Activated CD4-positive, alpha-beta T cell treated with anti-CD3 and anti-CD28 coated beads, Interleukin-2, amount 50 U/mL, for 4 hours (primary cell): ENCODE results near the gene GPHB5.
"Not testable (repeated sequence)": the region's sequence is repeated elsewhere in the genome, so short reads cannot be mapped to it uniquely, and the experiment has no call there.

Experiments used
- DNase-seq, 2 experiments: peaks; one replicate each; pipeline ENCODE4 v3.0.0-alpha.2; 2020

Gene GPHB5

GRCh38 chr14:63292805-63293204 is 25.9 kb downstream of the GPHB5 start:
- no peak for DNase-seq

GRCh38 chr14:63290741-63291430 is 27.8 kb downstream of the GPHB5 start:
- no peak for DNase-seq

GRCh38 chr14:63288853-63289252 is 29.9 kb downstream of the GPHB5 start:
- no peak for DNase-seq

DNA sequence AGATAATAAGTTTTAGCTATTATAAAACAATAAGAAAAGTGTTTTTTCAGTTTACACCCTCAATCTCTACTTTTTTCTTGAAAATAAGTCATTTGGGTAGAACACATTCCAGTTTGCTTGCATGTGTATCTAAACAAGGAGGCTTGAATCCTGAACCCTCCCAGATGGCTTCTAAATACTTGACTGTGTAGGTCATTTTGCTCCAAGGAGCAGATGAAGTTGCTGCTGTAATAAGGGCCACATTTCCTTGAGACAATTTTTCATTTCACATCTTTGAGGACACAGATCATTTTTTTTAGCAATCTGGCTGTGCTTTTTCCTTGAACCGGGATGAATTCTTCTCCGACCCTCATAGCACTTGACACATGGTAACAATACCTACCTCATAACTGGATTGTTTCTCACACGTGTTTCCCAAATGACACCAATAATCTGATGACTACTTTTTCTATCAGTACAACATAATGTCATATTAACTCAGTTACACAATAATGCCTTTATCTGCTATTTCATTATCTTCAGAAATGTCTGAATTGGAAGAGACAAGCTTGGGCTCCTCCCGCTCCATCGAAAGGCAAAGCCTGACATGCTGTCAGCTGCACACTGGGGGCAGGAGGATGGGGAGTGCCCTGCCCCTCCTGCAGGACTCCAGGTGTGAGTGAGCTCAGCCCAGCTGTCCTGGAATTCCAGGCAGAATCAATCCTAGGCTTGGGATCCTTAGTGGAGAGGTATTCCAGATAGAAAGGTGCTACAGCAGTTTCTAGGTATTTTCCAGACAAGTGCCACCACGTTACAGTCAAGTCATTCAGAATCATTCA is 30.9 kb downstream of the GPHB5 start:
- no peak for DNase-seq

DNA sequence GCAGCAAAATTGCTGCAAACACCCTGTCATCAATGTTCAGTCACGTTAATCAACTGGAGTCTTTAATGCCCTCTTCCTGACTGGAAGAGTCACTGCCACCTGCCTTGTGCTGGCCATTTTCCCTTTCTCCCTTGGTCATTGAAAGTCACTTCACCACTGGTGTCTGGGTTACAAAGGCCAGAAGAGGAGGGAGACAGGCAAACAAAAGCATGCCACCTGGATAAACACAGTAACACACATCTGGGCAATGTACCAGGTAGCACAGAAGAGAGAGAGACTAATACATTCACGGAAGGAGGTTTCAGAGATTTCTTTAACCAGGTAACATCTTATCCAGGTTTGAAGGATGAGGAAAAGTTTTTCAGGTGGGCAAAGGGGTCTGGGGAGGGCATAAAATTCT is 32.7 kb downstream of the GPHB5 start:
- no peak for DNase-seq

DNA sequence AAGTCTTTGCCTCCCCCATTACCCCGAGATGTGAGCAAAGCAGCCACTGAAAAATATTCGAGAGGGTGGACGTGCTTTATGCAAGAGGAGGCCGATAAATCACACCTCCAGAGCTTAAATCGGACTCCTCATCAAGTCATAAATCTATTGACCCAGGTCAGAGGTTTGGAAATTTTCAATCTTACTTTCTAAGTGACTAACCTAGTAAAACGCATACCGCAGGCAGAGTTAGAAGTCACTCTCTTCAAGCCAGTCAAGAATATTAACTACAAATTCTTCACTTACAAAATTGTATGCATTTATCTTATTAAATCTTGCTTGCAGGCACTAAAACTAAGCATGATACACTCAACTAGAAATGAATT is 34.9 kb downstream of the GPHB5 start:
- DNase-seq = no peak

DNA sequence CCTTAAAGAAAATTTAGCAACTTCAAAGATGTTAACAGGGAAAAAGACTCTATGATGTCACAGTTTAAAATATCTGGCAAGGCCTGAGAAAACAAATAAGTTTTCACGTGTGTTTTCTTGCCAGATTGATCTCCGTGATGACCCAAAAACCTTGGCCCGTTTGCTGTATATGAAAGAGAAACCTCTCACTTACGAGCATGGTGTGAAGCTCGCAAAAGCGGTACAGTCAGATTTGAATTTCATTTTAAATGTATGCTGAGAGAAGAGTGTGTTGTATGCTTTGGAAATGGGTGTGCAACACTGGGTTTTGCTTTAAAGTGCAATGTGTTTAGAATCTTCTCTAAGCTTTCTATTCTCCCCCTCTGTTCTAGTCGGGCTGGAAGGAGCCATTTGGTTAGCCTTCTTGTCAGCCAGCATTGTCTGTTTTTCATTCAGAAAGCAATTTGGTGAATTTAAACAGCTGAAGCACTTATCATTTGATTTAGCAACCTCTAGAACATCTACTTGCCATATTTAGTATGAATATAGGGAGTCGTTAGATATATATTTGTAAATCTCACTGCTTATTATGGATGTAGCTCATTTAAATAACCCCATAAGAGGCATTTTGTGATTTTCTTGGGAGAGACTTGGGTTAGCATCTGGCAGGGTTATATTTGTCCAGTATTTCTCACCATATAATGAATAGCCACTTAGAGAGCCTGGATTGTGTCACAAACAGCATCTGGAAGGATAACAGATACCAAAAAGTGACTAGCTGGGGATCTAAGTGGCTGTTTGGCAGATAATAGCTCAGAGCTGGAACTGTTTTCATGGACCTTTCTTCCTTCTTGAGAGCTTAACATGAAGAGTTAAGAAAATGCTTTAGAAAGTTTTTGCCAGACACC is 35.5 kb downstream of the GPHB5 start:
- no peak for DNase-seq

DNA sequence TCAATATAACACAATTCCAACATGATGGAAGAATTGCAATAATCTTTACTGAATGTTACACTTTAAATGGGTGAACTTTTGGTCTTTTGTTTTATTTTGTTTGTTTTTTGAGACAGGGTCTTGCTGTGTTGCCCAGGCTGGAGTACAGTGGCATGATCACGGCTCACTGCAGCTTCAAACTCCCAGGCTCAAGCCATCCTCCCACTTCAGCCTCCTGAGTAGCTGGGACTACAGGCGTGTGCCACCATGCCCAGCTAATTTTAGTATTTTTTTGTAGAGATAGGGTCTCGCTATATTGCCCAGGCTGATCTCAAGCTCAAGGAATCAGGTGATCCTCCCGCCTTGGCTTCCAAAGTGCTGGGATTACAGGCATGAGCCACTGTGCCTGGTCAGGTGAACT is 38.8 kb downstream of the GPHB5 start:
- not testable (repeated sequence) for DNase-seq

GRCh38 chr14:63277591-63278183 is 41.0 kb downstream of the GPHB5 start:
- DNase-seq = no peak

- DNase-seq = no peak
These were observed 42.0 kb downstream of the GPHB5 start for GRCh38 chr14:63276492-63277342.

DNA sequence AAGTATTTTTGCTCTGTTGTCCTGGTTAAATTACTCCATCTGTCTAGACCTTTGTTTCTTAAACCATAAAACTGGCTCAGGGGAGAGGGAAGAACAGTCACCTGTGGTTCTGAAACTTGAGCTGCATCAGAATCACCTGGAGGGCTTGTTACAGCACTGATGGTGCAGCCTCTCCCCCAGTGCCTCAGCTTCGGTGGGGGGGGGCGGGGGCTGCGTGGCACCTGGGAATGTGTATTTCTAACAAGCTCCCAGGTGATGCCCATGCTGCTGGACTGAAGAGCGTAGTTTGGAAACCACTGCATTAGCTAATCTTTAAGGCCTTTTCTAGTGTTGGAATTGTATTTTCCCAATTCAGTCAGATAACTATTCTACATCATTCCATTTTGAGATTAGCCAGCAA is 42.7 kb downstream of the GPHB5 start:
- no peak for DNase-seq

DNA sequence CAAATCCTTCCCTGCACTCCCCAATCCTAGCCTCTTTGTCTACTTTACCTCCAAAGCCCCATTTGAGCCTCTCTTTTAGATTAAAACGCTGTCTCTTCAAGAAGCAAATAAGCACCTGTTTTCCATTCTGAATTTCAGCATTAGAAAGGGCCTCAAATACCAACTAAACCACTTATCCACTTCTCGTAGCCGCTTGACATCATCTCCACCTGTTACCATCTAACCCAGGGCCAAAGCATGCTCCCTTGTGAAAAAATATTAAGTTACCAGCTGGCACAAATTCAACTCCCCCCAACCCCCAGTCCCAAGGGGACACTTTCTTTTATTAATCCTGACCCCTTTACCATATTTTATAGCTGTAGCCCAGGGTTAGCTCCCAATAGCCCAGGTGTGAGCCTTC is 43.1 kb downstream of the GPHB5 start:
- no peak for DNase-seq

DNA sequence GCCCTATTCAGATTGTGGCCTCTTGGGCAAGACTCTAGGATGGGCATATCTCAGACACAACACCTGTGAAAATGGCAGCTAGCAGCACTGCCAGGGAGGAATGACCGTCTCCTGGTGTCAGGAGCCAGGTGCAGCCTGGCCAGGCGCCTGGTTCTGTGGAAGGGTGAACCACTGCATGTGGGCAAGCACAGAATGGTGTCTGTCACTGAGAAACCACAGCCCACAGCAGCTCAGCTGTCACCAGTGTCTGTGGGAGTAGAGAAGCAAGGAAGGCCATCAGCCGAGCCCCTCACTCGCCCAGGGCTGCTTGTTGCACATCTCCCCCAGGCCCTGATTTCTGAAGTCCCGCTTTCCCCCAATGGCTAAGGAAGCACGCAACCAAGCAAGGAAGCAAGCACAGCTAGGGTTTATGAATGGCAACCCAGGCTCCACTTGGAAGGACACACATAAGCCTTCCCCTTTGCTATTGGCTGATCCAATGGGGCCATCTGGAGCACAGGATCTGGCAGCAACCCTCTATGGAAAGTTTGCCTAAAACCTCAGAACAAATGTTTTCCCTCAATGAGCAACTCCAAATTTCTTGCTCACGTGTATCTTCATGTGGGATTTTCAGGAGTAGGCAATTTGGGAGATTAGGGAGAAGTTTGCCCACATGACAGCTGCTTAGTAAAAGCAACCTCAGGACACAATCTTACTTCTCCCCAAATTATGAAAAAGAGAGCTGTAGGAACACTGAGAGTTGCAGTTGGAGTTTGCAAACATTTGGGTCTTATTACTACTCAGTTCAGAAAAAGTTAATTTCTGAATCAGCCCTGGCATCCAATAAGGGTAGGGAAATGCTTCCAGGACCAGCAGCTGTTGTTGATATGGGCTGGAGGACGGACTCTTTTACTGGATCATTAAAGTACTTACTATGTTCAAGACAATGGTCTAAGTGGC is 44.7 kb downstream of the GPHB5 start:
- no peak for DNase-seq

DNA sequence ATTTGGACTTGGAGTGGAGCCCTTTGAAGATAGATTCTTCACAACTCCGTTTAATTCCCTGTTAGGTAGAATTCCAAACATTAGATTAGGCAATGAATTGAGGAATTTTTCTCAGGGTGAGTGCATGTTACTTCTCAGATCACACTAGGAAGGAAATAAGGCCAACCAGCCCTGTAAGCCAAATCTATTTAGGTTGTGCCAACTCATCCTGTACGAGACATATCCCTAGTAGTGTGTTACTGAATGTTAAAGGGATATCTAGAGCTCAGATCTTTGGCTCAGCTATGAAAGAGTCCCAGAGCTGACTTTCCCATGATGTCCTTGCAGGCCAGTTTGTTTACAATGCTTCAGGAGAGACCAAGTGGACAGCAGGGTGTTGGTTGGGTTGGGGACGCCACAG is 45.6 kb downstream of the GPHB5 start:
- no peak for DNase-seq

DNA sequence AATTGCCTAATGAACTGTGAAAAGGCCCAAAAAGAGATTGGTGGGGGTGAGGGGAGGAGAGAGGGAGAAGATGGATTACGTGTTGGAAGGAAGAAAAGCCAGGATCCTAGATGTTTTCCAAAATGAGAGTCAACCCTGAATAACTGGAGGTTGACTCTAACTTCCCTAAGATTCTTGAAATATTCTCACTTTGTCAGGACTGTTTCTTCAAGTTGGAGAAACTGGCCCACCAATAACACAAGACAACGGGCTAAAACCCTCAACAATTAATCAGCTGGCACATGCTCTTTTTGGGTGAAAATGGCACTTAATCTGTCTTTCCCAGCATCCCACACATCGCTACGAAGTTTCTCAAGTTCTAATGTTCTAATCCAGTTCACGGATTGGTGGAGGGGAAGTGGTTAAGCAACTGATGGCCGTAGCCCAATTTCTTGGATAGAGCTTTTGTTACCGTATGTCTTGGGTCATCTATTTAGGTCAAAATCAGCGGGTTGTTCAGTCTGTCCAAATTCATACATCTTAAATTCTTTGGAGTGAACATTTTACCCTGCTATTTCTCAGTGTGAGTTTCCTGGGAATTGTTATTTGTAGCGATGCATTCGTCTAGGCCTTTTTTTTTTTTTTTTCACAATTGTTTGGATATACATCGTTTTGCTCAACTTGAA is 49.0 kb downstream of the GPHB5 start:
- DNase-seq = no peak

DNA sequence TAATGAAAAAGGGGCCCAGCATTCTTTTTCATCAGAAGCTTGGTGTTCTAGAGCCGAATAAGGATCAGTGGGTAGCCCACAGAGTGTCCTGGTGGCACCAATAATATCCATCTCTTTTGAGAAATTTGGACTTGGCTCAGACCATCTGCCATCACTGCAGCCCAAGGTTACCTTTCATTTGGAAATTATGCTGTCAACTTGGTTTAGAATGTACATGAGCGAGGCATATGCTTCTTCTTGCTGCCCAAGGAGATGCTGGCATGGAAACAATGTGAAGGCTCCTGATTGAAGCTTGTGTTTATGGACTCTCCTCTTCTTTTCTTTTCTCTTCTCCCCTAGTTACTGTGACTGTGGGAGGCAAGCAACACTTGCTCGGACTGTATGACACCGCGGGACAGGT is 50.0 kb downstream of the GPHB5 start:
- no peak for DNase-seq

GRCh38 chr14:63267171-63267570 is 51.6 kb downstream of the GPHB5 start:
- DNase-seq = no peak

DNA sequence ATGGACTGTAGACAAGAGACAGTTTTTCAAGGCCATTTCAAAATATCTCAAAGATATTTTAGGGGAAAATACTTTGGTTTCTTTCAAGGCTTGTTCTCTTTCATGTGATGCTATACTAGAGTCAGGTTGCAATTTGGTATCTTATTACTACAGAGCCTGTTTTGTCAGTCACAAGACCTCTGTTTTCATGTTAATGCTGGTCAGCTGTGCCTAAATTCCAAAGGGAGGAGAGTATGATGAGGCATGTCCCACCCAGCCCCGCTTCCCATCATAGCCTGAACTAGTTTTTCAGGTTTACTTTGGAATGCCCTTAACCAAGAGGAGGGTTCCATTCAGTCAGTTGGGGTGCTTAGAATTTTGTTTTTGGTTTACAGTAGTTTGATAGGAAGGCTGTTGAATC is 52.6 kb downstream of the GPHB5 start:
- no peak for DNase-seq
